Activated gamma-delta T cell treated with Interleukin-2 at 50 U/mL for 16 hours (primary cell): ENCODE results near the gene TMEM255B.

ENCODE experiments used
- DNase-seq: peaks from one replicate; pipeline ENCODE4 v3.0.0-alpha.2; 2020

Gene TMEM255B

DNA sequence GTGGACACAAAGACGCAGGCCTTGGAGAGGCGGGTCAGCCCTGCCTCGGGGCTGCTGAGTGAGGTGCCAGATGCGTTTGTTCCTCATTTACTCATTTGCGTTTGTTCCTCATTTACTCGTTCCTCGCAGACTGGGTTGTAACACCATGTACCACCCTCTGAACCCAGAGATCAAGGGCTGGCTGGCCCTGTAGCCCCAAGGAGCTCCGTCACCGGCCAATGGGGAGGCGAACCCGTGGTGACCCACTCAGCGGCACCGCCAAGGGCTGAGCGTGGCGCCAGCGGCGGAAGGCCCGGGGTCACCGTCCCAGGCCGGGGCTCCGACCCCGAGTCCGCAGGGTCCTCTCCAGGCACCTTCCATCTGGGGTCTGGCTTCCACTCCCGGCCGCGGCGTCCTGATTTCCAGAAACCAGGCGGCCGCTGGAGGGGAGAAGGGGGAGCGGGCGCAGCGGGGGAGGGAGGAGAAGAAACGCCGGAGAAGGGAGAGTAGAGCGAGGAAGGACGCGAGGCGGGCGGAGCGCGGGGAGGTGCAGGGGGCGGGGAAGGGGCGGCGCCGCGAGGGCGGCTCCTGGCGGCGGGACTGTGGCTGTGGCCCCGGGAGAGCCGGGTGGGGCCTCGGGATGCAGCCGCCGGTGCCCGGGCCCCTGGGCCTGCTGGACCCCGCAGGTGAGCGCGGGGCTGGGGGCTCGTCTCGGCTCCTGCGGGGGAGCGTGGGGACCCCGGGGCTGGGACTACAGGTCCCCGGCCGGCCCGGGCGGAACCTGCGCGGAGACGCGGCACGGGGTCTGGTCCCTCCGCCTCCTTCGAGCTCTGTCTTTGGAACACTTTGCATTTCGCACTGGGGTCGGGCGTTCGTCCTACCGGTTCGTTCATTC, at the start of gene TMEM255B:
TSS of gene TMEM255B (plus strand) at position 576 of the 874 bp plus-strand sequence. CDS start at position 620, 44 bp downstream.
- DNase-seq: peak; percentile 65

DNA sequence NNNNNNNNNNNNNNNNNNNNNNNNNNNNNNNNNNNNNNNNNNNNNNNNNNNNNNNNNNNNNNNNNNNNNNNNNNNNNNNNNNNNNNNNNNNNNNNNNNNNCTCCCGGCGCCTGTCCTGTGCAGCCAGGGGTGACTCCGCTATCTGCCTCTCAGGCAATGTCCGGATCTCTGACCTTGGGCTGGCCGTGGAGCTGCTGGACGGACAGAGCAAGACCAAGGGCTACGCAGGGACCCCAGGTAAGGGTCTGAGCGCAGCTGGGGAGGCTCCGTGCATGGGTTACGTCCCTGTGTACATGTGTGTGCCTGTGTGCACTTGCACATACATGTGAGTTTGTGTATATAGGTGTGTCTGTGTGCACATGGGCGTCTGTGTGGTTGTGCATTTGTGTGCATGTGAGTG, 36.1 kb upstream of the TMEM255B start:
- no peak for DNase-seq

DNA sequence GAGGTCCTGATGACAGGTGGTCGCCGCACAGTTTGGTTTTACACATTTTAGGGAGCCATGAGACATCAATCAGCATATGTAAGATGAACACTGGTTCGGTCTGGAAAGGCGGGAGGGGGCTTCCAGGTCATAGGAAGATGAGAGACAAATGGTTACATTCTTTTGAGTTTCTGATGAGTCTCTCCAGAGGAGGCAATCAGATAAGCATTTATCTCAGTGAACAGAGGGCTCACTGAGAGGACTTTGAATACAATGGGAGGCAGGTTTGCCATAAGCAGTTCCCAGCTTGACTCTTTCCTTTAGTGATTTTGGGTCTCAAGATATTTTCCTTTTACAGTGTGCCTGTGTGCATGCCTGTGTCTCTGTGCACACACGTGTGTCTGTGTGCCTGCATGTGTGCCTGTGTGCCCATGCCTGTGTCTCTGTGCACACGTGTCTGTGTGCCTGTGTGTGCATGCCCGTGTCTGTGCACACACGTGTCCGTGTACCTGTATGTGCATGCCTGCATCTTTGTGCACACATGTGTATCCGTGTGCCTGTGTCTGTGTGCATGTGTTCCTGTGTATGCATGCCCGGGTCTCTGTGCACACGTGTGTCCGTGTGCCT, 35.5 kb upstream of the TMEM255B start:
- DNase-seq: no peak

DNA sequence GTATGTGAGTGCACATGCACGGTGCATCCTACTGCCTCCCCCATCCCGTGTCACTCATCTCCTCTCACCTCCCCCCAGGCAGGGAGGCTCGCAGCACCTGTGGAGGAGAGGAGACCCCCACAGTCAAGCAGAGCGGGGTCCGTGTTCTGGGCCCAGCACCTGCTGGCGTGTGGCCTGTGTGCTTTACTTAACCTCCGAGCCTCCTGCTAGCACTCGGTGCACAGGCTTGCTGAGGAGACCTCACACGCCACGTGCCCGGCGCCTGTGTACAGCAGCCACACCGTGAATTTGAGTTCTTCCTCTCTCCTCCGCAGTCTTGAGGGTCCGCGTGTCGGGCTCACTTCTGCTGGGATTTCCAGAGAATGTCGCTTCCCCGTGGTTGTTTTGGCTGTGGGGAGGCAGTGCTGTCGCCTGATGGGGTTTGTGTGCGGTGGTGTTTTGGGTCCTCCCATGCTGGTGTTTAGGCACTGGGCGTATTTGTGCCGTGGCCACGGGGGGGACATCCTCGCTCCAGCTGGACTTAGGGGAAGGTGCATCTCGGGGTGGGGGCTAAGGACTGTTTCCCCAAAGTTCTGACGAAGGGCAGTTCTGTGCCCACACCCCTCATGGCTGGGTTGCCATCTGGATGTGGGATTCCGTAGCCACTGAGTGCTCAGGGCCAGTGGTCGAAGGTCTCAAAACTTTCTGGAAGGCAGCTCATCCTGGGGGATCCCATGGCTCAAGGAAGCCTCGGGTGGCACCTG, 34.8 kb upstream of the TMEM255B start:
- DNase-seq: no peak

DNA sequence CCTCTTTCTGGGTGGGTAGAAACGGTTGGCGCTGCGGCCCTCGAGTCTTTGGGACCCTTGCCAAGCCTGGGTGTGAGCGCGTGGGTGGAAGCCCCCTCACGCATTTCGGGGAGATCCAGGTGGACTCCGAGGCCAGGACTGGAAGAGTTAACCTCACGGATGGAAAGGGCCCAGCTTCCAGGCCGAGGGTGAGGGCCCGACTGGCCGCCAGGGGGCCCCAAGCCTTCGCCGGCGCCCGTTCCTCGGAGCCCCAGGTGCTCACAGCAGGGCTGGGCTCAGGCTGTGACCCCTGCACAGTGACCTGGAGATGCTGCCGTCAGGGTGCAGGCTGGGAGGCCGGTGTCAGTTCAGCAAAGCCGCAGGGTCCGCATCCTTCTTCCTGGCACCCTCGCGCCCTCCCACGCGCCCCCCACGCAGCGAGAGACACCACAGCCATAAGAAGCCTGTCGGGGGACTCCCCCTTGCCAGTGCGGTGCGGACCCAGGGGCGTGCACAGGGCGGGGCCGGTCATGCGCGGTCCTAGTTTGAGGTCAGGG, 34.2 kb upstream of the TMEM255B start:
- peak; percentile 82 for DNase-seq

DNA sequence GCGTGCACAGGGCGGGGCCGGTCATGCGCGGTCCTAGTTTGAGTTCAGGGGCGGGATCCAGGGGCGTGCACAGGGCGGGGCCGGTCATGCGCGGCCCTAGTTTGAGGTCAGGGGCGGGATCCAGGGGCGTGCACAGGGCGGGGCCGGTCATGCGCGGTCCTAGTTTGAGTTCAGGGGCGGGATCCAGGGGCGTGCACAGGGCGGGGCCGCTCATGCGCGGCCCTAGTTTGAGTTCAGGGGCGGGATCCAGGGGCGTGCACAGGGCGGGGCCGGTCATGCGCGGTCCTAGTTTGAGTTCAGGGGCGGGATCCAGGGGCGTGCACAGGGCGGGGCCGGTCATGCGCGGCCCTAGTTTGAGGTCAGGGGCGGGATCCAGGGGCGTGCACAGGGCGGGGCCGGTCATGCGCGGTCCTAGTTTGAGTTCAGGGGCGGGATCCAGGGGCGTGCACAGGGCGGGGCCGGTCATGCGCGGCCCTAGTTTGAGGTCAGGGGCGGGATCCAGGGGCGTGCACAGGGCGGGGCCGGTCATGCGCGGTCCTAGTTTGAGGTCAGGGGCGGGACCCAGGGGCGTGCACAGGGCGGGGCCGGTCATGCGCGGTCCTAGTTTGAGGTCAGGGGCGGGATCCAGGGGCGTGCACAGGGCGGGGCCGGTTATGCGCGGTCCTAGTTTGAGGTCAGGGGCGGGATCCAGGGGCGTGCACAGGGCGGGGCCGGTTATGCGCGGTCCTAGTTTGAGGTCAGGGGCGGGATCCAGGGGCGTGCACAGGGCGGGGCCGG, 33.5 kb upstream of the TMEM255B start:
- DNase-seq: peak; percentile 75

DNA sequence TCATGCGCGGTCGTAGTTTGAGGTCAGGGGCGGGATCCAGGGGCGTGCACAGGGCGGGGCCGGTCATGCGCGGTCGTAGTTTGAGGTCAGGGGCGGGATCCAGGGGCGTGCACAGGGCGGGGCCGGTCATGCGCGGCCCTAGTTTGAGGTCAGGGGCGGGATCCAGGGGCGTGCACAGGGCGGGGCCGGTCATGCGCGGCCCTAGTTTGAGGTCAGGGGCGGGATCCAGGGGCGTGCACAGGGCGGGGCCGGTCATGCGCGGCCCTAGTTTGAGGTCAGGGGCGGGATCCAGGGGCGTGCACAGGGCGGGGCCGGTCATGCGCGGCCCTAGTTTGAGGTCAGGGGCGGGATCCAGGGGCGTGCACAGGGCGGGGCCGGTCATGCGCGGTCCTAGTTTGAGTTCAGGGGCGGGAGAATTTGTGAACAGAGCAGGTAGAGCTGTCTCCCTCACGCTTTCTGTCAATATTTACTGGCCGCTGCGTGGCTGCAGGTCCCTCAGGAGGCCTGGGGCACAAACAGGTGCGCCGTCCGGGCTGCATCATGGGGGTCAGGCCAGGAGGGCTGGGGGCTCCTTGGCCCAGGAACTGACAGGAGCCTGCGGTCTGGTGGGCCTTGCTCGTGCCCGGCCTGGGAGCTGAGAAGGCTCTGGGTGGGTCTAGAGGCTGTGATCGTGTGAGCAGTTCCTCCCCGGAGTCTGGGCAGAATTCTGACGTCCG, 32.8 kb upstream of the TMEM255B start:
- peak; percentile 26 for DNase-seq

DNA sequence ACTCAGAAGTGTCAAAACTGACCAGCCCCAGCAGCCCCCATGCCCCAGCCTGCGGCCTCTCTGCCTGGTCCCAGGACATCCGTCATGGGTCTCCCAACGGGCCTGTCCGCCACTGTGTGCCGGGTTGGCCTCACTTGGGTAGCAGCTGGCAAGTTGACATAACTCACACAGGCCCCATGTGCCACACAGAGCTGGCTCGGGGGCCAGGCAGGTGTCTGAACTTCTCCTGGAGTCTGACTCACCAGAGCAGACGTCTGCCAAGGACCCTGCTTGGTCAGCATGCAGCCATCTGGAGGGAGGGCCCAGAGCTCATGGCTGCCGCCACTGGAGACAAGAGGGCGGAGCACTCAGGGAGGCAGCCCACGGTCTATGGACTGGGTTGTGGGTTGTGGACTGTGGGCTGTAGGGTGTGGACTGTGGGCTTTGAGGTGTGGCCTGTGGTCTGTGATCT, 32.0 kb upstream of the TMEM255B start:
- DNase-seq: no peak

DNA sequence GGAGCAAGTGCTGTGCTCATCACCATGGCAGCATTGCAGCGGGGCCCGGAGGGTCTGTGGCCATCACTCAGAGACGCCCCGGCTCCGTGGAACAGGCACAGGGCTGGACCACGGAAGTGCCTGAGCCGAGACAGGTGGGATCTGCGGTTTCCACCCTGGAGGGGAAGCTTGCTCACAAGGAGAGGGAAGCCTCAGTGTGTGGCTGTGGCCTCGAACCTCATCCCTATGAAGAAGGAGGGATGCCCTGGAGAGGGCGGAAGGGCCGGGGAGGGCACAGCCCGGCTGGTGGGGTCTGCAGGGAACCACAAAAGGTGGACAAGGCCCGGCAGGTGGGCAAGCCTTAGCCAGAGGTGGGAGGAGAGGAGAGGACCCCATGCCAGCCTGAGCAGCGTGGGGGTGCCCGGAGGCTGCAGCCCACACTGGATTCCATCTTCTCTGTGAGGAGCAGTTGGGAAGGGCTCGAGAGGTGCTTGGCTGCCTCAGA, 30.4 kb upstream of the TMEM255B start:
- no peak for DNase-seq

DNA sequence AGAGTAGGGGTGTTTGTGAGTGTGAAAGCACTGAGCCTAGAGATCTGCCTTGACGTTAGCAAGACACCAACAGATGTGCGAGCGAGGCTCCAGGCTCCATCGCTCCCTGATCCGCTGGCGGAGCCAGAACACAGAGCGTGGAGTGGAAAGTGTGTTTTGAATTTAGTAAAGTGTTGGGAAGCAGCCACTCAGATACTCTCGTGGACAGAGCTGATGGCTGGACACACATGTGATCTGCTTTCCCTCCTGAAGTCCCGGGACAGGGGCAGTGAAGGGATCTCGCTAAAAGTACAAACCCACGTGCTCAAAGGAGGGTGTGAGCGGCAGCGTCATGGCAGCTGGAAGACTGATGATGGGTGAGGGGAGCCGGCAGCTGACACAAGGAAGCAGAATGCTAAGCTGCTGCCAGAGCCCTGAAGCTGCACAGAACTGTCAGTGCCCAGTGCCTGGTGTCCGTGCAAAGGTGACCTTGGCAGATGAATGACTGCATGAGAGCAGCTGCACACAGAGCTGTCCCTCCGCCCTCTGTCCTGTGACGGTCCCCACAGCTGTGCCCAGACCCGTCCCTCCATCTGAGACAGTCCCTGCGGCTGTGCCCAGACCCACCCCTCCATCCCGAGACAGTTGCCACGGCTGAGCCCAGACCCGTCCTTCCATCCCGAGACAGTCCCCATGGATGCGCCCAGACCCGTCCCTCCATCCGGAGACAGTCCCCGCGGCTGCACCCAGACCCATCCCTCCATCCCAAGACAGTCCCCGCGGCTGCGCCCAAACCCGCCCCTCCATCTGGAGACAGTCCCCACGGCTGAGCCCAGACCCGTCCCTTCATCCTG, 29.6 kb upstream of the TMEM255B start:
- DNase-seq: no peak

DNA sequence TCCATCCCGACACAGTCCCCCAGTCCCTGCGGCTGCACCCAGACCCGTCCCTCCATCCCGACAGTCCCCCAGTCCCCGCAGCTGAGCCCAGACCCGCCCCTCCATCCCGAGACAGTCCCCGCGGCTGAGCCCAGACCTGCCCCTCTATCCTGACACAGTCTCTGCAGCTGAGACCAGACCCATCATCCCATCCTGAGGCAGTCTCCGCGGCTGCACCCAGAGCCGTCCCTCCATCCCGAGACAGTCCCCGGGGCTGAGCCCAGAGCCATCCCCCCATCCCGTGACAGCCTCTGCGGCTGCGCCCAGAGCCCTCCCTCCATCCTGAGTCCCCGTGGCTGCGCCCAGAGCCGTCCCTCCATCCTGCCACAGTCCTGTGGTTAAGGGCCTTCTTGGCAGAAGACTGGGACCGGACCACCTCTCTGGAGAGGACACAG, 28.8 kb upstream of the TMEM255B start:
- no peak for DNase-seq

DNA sequence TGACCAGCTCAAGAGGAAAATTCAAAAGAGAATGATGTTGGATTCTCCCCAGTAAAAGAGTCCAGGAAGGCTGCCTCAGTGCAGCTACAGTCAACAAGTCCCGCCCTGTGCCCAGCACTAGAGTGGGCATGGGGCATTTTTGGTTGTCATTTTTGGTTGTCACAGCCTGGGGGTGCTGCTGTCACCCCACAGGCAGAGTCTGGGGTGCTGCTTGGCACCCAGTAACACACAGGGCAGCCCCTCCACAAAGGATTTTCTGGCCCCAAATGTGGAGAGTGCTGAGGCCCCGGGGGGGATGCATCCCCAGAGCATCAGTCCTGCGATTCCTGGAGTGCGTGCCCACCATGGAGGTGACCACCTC, 28.2 kb upstream of the TMEM255B start:
- no peak for DNase-seq

DNA sequence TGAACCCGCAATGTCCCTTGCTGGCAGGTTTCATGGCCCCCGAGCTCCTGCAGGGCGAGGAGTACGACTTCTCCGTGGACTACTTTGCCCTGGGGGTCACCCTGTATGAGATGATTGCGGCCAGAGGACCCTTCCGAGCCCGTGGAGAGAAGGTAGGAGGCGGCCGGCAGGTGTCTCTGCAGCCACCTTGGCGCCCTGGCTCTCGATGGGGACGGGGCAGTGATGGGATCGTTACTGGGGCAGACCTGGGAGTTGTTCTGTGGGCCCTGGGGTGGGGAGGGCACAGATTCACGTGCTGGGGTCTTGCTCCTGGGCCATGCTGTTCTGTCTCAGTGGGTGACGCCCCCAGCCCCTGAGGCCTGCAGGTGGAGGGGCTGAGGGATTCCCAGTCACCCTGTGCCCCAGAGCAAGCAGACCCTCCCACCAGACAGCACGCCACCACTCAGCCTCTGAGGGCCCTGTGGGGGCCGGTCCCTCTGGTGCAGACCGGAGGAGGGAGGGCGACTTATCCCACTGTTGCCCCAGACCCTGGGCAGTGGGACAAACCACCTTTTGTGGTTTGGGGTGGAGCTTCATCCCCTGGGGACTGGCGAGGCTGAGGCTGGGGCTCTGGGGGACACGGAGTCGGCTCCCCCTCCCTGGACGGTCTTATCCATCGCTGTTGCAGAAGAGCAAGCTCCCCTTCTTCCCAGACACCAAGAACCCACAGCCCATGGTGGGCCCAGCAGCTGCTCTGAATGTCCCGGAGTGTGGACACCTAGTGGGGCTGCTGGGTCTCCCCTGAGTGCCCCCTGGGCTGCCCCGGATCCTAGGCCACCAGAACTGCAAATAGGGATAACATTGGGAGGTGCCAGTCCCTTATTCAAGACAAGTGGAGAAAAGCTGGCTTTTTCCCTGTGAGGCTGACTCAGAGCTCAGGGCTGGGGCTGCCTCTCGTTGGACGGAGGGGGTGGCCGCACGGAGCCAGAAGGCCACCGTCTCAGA, 27.5 kb upstream of the TMEM255B start:
- DNase-seq: no peak

DNA sequence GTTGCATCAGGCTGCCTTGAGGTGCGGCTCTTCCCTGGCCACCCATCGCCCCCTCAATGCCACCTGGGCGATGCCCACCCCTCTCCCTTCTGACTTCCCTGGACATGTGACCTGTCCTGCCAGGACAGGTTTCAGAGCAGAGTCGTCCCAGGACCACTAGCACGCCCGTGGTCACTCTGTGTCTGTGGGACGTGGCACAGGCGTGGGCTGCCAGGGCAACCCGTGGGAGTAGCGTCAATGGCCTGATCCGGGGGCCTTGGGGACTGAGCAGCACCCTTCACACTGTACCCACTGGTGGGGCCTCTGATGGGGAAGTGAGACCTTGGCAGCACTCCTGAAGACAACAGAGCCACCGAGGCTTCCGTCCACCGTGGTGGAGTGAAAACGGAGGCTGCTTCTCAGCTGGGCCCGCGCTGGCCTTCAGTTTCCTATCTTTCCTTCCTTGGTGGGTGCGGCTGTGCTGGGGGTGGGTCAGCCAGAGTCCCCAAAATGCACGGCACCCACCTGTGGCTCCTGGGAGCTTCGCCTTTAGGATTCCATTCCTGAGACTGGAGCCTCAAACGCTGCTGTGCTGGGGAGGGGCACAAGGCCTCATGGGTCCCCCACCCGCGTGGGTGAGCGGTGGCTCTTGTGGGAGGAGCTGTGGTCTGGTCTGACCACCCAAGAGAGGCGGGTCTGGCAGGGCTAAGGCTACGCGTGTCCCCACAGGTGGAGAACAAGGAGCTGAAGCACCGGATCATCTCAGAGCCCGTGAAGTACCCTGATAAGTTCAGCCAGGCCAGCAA, 26.7 kb upstream of the TMEM255B start:
- DNase-seq: no peak

DNA sequence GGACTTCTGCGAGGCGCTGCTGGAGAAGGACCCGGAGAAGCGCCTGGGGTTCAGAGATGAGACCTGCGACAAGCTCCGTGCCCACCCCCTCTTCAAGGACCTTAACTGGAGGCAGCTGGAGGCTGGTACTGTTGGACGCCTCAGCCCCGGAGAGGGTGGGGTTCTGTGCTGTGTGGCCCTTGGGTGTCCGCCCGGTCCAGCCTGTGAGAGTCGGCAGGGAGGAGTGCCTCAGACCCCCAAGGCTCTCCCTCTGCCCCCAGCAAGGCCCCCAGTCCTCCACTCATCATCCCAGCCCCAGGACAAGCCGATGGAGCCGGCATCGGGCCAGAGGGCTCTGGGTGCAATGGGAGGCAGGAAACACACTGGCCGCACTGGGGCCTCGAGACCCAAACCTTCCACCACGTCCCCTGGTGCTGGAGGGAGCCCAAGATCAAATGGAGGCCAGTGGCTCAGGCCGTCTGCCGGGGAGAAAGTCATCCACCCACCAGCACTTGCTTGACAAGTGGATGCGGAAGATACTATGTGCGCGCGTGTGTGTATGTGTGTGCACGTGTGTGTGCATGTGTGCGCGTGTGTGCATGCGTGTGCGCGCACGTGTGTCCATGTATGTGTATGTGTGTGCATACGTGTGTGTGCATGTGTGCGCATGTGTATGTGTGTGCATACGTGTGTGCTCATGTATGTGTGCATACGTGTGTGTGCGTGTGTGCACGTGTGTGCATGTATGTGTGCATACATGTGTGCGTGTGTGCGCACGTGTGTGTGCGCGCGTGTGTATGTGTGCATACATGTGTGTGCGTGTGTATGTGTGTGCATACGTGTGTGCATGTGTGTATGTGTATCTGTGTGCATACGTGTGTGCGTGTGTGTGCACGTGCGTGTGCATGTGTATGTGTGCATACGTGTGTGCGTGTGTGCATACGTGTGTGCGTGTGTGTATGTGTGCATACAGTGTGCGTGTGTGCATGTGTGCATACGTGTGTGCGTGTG, 25.8 kb upstream of the TMEM255B start:
- DNase-seq: no peak

DNA sequence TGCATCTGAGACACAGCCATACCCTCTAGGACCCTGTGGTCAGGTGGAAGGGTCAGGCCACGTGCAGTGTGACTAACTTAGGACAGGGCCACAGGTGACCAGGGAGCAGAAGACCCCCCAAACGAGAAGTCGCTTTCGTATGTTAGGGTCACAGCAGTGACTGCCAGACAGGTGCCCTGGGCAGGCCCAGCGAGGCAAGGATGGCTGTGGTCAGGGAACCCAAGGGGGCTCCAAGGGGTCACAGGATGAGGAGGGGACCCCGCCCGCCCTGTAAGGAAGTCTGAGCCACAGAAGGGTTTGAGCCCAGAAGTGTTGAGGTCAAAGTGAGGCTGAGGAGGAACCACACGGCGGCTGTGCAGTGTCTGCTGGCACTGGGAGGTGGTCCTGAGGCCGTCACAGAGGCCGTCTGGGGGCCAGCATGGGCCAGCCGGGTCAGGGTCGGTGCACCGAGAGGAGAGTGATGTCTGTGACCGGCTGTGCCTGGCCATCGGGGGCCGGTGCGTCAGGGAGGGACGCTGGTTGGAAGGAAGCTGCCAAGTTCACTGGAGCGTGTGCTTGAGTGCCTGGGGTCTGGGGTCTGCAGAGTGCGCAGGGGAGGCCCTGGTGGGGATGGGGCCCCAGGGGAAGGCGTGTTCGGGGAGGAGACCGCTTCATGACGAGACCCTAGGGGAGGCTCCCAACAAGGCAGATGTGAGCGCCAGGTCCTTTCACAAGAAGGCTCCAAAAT, 24.8 kb upstream of the TMEM255B start:
- DNase-seq: no peak

DNA sequence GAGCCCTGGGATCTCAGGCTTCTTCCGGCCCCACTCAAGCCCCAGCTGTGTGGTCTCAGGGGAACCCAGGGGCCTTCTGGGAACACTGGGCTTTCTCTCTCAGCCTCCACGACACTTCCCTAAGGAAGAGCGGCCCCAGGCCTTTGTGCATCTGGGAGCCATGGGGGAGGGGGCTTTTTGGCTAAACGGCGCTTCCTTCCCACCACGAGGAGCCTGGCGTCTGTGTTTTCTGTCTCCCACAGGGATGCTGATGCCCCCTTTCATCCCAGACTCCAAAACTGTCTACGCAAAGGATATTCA, 24.2 kb upstream of the TMEM255B start:
- no peak for DNase-seq
